GM13977 (cell line): ENCODE results near the gene PCIF1.
A peak's percentile ranks its signal among the peaks of the same experiment; 100 is the strongest.

Experiments used
- DNase-seq: peaks from one replicate; pipeline ENCODE4 v3.0.0; 2012; ENCODE audit warnings: low spot score
- in situ Hi-C: fragments of 300-500 bp; cut with MboI; formaldehyde crosslinking; loops from one replicate; pipeline ENCODE4 v1.12.0; 2022; ENCODE audit warnings: low sequenced_read_pairs, low pct_unique_long_range_greater_than_20kb, mixed read lengths, inconsistent platforms; ENCODE audit not compliant: unreplicated experiment
- TF ChIP-seq, protein P1 (sequence below): IDR thresholded peaks from 2 replicates; pipeline ENCODE4 v1.5.1; 2012; ENCODE audit warnings: mild to moderate bottlenecking, control low read depth; ENCODE audit not compliant: insufficient read depth; ENCODE audit errors: extremely low read depth, missing control alignments

PCIF1 gene

DNA sequence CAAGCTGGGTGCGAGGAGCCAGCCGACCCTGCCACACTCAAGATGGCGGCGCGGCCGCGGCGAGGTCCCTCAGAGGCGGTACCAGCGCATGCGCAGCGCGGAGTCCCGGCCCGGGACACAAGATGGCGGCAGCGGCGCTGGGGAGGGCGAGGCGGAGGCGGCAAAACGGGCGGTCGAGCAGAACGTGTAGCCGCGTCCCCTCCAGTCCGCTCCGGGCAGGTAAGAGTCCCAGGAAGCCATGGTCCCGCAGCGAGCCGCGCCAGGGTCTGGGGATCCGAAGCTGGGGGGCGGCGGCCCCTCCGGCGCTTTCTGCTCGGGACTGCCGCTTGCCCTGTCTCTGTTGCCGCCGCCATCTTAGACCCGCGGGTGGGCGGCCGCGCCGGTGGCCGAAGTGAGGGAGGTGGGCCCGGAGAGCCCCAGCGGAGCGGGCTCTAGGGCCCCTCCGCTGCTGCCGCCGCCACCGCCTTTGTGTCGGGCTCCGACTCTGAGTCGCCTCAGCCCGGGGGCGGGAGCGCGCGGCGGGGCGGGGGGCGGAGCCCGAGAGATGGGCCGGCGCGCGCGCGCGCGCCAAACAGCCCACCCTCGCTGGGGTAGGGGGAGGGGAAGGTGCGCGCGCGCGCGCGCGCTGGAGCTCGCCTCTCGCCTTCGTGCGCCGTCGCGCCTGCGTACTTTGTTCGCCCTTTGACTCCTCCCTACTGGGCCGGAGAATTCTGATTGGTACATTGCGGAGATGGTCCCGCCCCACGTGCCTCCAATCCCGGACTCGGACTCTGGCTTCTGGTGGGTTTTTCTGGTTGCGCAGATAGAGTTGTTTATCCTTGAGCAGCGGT is at the start of gene PCIF1:
Gene PCIF1, plus strand, starts transcription at position 98 of the 830 bp plus-strand sequence. CDS start 4,317 bp downstream, outside the sequence.
- in situ Hi-C loops: no loop called here
- TF ChIP-seq, protein P1, sequence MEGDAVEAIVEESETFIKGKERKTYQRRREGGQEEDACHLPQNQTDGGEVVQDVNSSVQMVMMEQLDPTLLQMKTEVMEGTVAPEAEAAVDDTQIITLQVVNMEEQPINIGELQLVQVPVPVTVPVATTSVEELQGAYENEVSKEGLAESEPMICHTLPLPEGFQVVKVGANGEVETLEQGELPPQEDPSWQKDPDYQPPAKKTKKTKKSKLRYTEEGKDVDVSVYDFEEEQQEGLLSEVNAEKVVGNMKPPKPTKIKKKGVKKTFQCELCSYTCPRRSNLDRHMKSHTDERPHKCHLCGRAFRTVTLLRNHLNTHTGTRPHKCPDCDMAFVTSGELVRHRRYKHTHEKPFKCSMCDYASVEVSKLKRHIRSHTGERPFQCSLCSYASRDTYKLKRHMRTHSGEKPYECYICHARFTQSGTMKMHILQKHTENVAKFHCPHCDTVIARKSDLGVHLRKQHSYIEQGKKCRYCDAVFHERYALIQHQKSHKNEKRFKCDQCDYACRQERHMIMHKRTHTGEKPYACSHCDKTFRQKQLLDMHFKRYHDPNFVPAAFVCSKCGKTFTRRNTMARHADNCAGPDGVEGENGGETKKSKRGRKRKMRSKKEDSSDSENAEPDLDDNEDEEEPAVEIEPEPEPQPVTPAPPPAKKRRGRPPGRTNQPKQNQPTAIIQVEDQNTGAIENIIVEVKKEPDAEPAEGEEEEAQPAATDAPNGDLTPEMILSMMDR: no peak
- DNase-seq: peak; percentile 100

DNA sequence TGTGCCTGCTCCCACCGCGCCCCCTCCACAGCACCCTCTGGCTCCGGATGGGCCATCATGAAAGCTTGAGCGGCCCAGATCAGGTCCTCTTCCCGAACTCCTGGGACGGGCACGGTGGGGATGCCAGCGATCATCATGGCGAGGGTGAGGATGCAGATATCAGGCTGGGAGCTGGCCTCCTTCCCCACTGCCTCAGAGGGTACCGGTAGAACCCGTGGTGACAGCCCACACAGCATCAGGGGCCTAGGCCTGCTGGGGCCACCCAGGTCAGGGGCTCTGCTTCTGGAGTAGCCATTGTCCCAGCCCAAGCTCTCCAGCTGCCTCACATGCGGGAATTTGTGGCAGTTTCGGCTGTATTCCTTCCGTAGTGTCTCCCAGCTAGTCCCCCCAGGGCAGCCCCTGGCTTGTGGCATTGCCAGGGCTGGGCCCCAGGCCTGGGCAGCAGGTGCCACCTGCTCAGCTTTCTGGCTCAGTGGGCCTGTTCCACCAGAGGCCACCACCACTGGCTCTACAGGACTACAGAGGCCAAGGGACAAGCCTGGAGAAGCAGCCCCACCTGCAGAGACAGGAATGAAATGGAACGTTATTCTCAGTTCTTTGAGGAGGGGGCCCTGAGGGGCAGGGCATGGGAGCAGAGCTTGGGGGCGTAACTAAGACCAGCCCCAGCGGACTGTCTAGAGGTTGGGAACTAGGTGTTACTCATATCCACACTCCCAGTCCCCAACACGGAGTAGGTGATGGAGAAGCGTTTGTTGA is 47.7 kb upstream of the PCIF1 start:
- in situ Hi-C loops: no loop called here
- TF ChIP-seq, protein P1: no peak
- DNase-seq: no peak

DNA sequence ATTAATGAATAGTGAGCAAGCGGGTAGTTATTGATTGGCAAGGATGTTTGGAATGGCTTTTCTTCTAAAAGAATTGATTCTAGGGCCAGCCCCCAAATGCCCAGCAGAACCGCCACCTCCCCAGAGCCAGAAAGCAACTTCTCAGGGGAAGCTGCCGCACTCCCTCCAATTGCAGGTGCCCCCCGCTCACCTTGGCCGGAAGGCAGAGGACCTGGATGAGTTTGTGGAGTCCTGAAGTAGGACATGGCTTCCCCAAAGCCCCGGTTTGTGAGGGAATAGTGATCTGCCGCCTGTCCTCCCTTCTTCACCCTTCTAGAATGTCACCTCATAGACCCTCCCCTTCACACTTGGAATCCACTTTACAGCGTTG is 47.2 kb upstream of the PCIF1 start, which contains the start of gene SPATA25:
Gene SPATA25, minus strand, starts transcription at position 277 of the 370 bp plus-strand sequence. Its CDS starts 32 bp downstream, at position 245.
- in situ Hi-C loops: no loop called here
- TF ChIP-seq, protein P1: no peak
- DNase-seq: no peak

DNA sequence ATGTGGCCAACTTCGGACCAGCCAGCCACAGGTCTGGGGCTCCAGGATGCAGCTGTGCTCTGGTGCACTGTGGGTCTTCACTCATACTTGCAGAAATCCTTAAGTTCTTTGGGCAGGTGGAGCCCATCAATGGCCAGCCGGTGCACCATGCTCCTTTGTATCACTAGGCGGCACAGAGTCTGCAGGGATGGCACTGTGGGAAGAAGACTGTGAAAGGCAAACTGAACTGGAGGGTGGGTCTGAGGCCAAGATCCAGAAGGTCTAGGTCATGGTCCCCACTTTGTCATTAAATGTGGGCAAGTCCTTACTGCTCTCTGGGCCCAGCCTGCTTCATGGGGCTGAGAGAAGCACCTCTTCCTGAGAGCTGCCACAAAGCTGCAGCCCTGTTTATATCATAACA is 45.8 kb upstream of the PCIF1 start:
- TF ChIP-seq, protein P1: no peak
- DNase-seq: no peak
- in situ Hi-C loops: no loop called here

DNA sequence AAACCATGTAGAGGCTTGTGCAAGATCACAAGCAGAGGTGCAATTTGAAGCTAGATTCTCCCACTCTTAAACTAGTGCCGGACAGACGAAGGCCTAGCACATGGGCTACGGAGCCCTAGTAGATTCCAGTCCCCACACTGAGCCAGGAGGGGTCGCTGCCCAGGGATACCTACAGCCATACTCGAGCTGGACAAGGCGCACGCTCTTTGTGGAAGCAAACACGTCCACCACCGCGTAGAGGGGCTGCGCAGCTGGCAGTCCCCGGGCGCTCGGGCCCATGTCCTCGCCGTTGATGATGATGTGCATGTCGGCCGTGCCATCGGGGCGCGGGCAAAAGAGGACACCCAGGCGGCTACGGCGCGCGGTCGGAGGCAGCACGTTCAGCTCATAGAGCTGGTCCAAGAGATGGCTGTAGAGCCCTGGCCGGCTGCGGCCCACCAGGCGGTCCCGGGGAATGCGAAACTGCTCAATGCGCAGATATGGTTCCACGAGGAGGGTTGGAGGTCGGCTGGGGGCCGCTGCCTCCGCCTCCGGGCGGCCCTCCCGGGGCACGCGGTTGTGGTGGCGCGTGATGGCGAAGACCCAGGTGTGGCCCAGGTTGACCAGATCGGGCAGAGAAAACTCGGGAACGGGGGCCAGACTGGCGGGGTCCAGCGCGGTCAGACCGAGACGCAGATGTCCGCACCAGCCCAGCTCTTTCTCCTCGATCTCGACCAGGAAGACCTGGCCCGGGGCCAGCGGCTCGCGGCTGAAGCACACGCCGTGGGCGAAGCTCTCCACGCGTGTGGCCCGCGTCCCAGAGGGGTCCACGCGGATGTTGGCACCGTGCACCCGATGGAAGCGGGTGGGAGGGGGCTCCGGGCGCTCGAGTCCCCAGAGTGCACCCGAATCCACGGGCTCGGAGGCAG is 44.2 kb upstream of the PCIF1 start:
- in situ Hi-C loops: no loop called here
- peak; percentile 73 for DNase-seq
- TF ChIP-seq, protein P1: peak; percentile 66
